HG03460 (cell line): ENCODE data around the gene PCBP3.

ENCODE experiments used
- ATAC-seq: cut with Tn5 transposase; IDR thresholded peaks from one replicate; pipeline ENCODE4 v1.9.1; 2021; ENCODE audit not compliant: unreplicated experiment

The PCBP3 gene

DNA sequence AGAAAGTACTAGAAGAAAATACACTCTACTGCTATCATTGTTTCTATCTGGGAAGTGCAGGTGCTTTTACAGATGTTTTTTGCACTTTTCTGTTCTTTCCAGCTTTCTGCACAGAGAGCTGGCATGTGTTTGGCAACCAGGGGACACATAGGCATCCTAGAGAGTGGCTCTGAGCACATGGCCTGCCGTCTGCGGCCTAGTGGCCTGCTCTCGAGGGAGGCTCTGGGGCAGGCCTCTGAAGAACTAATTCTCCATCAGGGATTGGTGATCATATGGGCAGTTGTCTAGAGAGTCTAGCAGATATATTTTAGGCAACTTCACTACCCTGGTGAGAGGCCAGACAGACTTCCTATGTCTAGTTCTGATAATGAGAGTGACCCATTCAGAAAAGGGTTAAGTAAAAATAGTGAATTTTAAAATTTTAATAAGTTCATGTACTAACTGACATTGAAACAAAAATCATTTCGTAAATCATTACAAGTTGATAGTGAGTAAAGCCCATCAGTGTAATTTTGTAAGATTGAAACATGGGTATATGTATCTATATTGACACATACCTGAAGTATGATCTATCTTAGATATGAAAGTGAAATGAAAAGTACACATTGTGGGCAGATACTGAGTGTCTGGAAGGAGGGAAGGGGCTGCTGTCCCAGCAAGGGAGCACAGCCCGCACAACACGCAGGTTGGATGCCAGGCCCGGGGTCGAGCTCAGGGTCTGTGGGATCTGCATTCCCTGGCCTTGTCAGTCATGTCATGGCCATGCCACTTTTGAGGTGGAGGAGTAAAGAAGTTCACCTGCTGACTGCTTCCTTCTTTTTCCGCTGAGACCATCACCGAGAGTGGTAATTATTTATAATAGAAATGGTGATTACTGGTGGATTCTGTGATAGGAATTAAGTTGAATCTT is 79.8 kb downstream of the PCBP3 start:
- ATAC-seq: no peak

DNA sequence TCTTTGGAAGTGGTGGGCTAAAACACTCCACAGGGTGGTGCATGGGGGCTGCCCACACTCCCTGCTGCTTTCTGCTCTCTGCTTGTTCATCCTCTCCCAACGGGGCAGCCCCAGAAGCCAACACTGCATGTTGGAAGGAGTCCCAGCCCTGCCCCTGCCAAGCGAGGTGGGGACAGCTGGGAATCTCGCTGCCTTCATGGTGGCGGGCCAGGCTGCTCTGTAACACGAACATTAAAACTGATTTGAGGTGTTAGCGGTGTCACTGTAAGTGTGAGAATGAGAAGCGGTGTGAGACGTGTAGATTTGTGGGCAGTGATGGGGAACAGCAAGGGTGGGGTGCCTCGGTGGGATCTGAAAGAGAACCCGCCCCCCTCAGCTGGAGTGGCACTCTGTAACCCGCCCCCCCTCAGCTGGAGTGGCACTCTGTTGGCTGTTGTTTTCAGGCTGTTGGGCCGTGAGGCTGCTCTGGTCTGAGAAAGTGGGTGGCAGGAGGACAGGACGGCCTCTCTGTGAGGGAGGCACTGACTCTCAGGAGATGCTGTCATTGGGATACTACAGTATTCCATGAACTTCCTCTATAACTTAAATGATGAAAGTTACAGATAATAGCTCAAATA is 80.9 kb downstream of the PCBP3 start:
- no peak for ATAC-seq

DNA sequence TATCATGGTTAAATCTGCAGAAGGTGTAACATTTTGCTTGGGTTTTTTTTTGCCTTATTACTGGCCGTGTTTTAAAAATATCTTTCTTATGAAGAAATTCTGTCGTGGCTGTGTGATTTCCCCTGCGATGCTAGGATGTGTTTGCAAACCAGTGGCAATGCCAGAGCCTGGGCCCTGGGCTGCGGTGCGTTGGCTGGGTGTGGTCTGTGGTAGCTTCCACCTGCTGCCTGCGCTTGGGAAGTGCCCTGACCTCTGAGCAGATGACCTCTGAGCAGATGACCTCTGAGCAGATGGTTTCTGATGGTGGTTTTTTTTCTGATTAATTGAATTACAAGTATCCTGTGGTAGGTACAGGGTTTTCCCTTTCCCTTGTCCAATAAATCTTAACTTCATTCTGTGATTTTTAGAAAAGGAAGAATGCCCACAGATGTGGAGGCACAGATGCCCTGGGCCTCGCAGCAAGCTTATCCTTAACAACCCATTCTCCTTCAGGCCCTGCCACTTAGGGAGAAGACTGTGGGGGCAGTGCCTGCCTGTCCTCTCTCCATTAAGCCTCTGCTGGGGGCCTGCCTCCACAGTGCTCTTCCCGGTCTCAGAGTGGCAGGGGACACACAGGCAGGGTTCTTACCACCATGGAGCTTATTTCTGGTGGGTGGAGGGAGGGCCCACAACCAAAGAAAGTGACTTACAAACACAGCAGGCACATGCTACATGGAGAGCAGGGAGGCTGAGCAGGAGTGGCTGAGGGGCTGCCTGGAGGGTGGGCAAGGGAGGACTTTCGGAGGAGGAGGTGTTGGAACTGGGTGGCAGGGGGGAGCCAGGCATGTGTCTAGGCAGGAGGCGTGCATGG is 81.7 kb downstream of the PCBP3 start:
- ATAC-seq: no peak

DNA sequence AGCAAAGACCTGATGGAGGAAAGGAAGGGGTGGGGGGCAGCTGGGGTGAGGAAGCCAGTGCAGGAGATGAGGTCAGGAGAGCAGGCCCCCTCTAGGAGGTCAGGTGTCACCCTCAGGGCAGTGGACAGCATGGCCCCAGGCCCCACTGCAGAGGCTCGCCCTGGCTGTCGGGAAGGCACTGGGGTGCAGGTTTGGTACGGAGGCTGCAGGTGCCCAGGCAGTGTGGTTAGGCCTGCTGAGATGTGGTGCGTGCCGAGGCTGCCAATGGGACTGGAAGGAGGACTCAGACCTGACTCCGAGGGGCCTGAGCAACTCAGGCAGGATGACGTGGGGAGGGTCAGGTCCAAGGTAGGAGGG is 82.3 kb downstream of the PCBP3 start:
- ATAC-seq: no peak

DNA sequence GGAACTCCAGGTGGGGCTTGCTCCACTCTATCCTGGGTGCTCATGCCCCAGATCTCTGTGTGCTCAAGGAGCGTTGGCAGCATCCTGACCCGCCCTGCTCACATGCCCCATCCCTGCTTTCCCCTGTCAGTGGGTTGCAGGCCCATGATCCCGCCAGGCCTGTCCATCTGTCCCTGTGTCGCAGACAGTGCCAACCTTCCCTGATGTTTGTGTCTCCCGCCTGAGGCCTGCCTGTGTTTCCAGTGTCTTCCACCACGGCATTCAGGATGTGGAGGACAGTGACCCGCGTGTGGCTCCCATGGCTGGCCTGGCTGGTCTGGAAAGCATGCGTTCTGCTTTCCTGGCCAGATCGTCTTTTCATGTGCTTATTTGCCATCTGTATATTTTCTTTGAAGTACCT is 82.9 kb downstream of the PCBP3 start:
- no peak for ATAC-seq

DNA sequence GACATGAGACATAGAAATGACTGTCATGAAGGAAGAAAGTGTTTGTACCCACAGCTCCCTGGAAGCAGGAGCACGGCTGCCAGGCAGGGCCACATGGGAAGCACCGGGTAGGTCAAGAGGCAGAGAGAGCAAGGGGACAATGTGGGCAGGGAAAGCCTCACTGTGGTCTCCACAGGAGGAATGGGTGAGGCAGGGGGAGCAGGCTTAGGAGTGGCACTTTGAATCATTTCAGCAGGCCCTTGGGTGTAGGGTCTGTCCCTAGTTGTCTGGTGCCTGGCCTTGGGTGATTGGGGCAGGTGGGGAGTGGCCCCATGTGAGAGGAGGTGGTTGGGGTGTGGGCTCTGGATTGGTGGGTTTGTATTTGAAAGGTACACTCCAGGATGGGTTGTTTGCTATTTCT is 83.9 kb downstream of the PCBP3 start:
- no peak for ATAC-seq

DNA sequence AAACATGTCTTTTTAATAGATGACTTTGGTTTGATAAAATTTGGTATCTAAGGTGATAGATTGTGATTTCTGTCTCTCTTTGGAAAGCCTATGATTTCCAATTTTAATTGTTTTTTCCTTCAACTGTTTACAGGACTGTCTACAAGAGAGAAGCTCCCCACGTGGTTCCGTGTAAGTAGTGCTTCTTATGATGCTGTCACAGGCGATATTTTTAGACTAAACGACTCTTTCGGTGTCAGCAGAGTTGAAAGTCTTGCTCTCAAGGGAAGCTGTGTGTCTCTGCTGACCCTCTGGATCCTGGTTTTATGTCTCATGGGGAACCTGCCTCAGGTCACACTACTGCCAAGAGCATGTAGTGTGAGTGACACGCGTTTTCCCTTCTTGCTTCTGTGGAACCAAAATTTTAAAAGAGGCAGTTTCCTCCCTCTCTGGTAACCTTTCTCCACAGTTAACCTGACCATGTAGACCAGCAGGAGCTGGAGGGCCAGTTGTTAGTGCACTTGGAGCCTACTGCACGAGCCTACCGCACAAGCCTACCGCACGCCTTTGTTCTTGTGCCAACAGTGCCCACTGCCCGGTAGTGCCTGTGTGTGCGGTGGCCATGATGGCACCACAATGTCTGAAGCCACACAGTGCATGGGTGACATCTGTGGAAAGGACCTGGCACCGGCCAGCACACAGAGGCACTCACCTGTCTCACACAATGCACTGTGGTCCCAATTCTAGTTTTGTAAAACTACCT is 91.9 kb downstream of the PCBP3 start:
- no peak for ATAC-seq

DNA sequence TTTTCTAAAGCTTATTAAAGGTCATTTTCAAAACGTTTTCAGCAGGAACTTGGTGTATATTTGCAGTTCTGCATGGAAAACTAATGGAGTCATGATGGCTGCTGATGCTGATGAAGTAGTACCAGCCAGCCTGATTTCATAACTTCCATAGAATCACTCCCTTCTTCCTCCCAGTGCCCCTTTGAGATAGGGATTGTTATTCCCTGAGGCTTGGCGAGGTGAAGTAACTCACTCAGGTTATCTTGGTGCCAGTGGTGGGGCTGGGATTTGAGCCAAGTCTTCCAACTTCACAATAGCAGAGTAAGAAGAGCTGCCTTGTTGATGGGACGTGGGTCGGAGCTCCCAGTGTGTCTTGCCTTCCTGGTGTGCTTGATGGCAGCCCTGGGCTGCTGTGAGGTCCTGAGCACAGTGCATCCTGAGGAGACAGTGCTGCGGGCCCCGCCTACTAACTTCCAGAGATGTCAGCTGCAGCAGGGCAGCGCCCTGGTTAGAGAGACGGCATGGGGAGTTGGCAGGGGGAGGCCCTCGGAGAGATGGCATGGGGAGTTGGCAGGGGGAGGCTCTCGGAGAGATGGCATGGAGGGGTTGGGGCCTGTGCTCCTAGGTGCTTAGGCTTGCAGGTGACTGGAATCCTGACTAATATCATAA is 92.6 kb downstream of the PCBP3 start:
- ATAC-seq: no peak

DNA sequence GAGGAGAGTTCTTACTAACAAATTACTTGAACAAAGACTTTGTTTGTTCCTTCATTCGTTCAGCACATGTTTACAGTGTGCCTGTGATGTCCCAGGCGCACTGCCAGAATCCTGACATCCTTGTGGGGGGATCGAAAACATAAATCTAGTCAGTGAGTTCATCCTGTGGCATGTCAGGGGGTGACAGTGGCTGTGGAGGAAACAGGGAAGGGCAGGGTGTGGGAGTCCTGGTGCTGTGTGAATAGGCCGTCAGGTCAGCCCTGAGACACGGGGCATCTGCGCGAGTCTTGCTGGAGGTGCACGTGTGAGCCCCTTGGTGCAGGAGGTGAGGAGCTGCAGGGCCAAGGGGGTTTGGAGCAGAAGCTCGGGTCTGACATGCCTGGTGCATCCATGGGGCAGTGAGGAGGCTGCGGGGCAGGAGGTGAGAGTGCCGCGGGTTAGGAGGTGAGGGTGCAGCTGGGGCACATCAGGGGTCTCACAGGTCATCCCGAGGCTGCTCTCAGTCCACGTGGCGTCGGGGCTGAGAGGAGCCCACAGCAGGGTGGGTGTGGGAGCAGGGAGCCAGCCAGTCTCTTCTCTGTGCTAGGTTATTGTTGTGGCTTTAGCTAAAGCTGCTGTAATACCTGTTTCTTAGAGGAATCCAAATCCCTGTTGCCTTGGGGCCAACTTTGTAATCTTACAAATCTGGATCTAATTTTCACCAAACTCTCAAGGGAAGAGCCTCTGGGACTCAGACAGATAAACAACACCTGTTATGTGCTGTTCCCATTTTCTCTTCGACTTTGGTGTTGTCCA is 93.4 kb downstream of the PCBP3 start:
- no peak for ATAC-seq

DNA sequence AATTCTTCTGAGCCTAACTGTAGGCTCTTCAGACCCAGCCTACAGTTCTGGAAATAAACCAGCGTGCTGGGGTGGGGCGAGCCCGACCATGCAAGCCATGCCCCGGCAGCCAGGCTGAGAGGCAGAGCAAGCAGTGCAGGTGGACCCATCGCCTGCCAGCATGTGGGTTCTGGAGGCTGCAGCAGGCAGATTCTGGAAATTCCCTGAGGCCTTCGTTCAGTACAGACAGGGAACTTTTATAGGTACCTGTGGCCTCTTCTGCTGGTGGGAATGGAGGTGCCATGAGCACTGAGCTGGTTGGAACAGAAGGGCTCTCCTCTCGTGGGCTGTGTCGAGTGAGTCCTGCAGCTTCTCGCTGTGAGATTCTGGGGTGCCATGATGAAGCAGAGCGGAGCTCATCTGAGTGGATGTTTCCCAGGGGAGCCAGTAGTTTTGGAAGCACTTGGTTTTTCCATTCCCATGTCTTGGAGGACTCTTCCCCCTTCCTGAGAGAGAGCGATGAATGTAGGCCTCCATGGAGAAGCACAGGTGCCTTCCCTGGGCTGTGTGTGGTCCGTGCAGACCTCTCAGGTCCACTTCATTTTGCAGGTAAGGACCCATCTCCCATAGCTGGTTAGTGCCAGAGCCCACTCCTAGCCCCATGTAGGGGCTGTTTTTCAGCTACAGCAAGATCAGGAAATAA is 94.1 kb downstream of the PCBP3 start:
- no peak for ATAC-seq

DNA sequence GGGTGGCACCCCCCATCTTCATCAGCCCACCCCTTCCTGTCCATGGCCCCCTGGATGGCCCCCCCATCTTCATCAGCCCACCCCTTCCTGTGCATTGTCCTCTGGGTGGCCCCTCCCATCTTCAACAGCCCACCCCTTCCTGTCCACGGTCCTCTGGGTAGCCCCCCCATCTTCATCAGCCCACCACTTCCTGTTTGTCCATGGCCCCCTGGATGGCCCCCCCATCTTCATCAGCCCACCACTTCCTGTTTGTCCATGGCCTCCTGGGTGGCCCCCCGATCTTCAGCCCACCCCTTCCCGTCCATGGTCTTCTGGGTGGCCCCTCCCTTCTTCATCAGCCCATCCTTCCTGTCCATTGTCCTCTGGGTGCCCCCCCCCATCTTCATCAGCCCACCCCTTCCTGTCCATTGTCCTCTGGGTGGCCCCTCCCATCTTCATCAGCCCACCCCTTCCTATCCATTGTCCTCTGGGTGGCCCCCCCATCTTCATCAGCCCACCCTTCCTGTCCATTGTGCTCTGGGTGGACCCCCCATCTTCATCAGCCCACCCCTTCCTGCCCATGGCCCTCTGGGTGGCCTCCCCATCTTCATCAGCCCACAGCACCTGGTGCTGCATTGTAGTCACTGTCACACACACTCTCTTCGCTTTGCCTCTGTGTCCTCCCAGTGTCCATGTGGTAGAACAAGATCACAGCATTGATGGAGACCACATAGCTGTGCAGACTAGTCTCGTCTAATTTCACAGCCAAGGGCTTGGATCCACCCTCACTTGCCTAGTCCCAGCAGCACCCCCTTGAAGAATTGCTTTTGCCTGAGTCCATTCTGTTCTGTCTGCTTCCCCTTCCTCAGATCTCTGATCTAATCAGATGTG is 95.9 kb downstream of the PCBP3 start:
- no peak for ATAC-seq

DNA sequence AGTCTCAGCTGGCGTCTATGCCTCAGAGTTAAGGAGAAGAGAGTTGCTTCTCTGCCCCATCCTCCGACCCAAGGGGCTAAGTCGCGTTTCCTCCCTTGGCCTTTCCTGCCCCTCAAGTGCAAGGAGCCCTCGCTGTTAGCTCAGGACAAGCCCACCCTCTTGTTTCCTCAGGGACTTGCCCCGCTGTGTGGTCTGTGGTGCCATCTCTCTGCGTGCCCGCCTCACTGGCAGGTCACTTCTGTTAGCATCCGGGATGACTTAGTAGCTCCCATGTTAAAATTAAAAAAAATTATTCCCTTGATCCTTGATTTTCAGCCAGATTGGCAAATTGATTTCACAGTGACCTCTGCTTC is 96.5 kb downstream of the PCBP3 start:
- ATAC-seq: no peak

DNA sequence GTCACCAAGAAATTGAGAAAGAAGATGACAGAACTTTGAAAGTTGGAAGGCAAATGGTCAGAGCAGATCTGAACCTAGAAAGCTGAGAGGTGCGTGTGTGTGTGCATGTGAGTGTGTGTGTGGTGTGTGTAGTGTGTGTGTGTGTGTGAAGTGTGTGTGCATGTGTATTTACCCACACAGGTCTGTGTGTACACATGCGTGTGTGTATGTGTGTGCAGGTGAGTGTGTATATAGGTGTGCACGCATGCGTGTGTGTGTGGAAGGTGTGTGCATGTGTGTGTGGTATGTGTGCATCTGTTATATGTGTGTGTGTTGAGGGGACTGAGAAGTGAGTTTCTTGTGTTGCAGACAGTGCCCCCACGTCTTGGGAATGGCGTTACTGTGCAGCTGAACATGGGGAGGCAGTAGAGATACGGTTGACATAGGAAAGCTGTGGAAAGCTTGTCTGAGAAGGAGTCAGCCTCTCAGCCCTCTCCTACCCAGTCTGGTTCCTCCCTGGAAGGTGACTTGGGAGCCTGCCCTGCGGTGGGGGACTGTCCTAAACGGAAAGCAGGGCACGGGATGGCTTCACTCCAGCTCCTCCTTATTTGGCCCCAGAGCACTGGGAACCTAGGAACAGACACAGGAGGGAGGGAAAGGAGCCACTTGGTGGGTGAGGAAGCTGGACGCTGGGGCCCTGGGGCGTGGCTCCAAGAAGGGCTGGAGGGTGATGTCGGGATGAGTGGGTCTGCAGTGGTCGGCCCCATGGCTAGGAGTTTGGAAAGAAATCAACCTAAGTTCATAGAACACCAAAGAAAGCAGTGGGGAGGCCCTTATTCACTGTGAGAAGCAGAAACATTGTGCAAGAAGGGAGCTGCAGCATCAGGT is 97.2 kb downstream of the PCBP3 start:
- ATAC-seq: no peak

DNA sequence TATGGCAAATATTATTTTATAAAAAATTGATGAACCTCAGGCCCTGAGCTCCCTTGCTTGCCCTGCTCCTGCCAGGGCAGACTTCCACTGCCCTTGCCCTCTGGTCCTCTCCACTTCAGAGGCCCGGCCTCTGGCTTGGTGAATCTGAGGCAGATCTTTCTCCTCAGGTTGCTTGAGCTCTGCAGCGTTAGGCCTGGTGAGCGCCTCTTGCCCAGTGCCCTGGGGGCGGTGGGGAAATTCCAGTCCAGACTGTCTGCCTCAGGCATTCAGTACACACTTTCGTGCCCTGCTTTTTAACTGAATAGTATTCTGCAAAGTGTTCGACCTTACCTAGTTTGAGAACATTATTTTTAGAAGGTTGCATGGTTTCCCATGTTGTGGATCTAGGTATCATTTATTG is 98.2 kb downstream of the PCBP3 start:
- no peak for ATAC-seq

DNA sequence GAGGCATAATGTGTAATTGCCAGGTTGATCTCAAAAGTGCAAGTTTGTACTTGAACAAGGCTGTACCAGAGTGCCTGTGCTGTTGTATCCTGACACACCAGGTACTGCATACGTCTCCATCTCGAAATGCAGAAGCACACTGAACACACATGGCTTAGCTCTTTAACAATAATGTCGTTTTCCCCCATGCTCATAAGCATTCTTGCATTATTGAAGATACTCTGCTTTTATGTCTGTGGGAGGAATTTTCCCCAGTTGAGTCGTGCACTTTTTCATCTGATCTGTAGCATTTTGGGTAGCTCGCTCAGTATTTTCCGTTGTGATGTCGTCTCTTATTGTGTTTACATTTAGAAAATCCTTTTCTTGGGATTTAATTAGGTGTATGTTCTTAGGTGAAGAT is 98.7 kb downstream of the PCBP3 start:
- ATAC-seq: no peak

DNA sequence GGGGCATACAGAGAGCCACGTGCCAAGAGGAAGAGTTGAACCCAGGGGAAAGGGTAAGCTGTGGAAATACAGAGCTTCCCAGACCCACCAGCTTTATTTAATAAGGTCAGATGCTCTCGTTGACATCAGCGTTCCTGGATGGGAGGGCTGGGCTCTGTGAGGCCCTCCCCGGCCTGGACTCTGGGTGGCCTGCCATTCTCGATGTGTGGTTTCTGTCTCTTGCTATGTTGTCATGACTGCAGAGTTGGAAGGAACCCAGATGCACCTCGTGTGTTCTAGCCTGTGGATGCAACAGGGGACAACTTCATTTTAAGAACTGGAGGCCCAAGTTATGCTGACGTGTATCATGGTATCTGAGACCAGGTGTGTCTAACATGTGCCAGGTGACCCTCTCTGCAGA is 101.7 kb downstream of the PCBP3 start:
- no peak for ATAC-seq

DNA sequence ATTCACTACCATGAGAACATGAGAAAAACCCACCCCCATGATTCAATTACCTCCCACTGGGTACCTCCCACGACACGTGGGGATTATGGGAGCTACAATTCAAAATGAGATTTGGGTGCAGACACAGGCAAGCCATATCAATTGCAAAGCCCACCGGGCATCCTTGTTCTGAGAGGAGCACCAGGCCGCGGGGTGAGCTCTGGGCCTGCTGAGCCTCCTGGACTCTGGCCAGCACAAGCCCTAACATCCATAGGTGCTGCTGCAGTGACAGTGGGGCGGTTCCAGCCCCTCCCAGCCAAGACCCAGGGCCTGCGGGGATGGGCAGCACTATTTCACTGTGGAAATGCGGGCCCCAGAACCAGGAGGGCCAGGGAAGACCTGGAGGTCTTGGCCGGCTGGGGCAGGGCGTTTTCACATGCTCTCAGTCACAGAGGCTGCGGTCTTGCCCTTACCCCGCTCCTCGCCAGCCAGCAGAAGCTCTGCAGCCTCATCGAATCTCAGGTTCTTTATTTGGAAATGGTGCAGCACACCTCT is 103.8 kb downstream of the PCBP3 start:
- ATAC-seq: no peak
